ENCODE data around the gene HAPLN3. TPM values are rescaled to one million over a fixed set of nuclear protein-coding genes. Genes with fewer than 3 reads are reported as not detected.
"Not testable (repeated sequence)": the region's sequence is repeated elsewhere in the genome, so short reads cannot be mapped to it uniquely, and the experiment has no call there.

Gene HAPLN3
- total RNA-seq = 189 TPM

DNA sequence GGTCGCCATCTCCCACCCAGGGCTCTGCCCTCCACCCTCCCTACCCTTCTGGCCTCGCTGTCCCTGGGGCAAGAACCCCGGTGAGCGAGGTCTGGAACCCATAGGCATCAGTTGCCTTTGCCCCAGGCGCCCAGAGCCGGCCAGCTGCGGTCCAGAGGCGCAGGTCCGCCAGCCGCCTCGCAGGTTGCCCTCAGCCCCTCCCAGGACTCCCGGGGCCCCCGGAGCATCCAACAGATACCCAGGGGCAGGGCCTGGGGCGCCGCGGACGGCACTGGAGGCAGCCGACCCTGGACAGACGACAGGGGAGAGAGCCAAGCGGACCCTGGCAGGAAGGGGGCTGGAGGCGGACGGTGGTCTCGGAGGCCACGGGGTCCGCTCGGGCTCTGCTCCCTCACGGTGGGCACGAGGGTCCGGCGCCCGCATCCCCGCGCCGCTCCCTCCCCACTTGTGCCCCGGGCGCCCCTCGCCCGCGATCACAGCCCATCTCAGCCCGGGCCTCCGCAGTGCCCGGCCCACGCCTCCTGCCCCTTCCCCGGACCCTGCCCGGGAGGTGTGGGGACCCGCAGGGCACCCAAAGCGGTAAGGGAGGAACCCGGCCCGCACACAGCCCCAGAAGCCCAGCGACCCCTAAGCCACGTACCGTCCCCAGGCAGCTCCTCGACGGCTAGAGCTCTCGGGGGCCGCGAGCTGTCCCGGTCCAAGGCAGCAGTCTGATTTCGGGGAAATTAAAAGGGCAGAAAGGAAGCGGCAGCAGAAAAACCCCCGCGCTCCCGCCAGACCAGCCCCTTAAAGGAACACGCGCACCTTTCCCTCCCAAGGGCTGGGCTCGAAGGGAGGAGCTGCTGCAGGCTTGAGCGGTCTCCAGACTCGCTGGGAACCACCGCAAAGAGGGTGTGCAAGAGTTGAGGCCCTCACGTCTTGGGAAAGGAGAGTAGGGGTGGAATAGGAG lies at the start of gene HAPLN3:
Gene HAPLN3 (minus strand): TSS at position 726 of the 949 bp plus-strand sequence. CDS start 8,246 bp downstream, outside the sequence.
- Histone ChIP-seq H3K36me3 (peaks cover 8 to 27% of the 10 kb centered on the region in 2 donors), H3K4me1 (peaks cover 3 to 45% of the 10 kb centered on the region in 2 donors), H3K27ac (peak within 1 kb of the TSS; percentile 83 to 85), H3K9me3 (no peaks in the 10 kb centered on the region), H3K4me3 (peak within 1 kb of the TSS; percentile 71 to 73), H3K27me3 (no peaks in the 10 kb centered on the region)
- TF ChIP-seq, protein P1, sequence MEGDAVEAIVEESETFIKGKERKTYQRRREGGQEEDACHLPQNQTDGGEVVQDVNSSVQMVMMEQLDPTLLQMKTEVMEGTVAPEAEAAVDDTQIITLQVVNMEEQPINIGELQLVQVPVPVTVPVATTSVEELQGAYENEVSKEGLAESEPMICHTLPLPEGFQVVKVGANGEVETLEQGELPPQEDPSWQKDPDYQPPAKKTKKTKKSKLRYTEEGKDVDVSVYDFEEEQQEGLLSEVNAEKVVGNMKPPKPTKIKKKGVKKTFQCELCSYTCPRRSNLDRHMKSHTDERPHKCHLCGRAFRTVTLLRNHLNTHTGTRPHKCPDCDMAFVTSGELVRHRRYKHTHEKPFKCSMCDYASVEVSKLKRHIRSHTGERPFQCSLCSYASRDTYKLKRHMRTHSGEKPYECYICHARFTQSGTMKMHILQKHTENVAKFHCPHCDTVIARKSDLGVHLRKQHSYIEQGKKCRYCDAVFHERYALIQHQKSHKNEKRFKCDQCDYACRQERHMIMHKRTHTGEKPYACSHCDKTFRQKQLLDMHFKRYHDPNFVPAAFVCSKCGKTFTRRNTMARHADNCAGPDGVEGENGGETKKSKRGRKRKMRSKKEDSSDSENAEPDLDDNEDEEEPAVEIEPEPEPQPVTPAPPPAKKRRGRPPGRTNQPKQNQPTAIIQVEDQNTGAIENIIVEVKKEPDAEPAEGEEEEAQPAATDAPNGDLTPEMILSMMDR (IDR thresholded peaks at IDR 0.05) = no peak
- intact Hi-C loops (cut with DNase I) = loop anchor here (1.0 to 10.0 kb wide), 4 partner anchors 283 to 440 kb away; partner anchors contain the start of genes FANCI and POLG
- DNase-seq (ENCODE audit: low spot score in 2 of 2) = peak in 1 of 2 donors; percentile 84

DNA sequence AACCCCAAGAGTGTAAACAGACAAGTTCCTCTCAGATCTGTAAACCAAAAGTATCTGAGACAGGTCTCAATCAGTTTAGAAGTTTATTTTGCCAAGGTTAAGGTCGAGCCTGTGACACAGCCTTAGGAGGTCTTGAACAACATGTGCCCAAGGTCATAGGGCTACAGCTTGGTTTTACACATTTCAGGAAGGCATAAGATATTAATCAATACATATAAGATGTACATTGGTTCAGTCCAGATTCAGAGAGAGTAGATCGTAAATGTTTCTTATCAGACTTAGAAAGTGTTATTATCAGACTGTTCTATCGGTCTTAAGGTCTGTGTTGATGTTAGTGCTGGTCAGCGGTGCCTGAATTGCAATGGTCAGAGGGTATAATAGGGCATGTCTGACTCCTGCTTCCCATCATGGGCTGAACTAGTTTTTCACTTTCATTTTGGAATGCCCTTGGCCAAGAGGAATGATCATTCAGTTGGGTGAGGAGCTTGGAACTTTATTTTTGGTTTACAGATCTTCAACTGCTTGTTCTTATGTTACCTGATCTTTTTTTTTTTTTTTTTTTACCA lies 44.8 kb upstream of the HAPLN3 start:
- intact Hi-C loops (cut with DNase I) = no loop called here
- DNase-seq (ENCODE audit: low spot score in 2 of 2) = no peak
- no peaks in the 10 kb centered on the region for H3K27me3 ChIP-seq
- H3K4me3 ChIP-seq = no peak overlapping the region
- no peaks in the 10 kb centered on the region for H3K36me3 ChIP-seq
- no peaks in the 10 kb centered on the region for H3K4me1 ChIP-seq
- no peaks in the 10 kb centered on the region for H3K9me3 ChIP-seq
- TF ChIP-seq, protein P1 (IDR thresholded peaks at IDR 0.05) = no peak
- no peak overlapping the region for H3K27ac ChIP-seq

GRCh38 chr15:88939486-88939806 lies 44.1 kb upstream of the HAPLN3 start:
- DNase-seq (ENCODE audit: low spot score in 2 of 2) = no peak
- Histone ChIP-seq H3K4me3 (no peak overlapping the region), H3K9me3 (no peaks in the 10 kb centered on the region), H3K4me1 (no peaks in the 10 kb centered on the region), H3K27me3 (no peaks in the 10 kb centered on the region), H3K36me3 (no peaks in the 10 kb centered on the region), H3K27ac (no peak overlapping the region)
- intact Hi-C loops (cut with DNase I) = no loop called here
- TF ChIP-seq, protein P1 (IDR thresholded peaks at IDR 0.05) = no peak

- Histone ChIP-seq H3K9me3 (no peaks in the 10 kb centered on the region), H3K4me3 (no peak overlapping the region), H3K4me1 (no peaks in the 10 kb centered on the region), H3K27ac (no peak overlapping the region), H3K36me3 (no peaks in the 10 kb centered on the region), H3K27me3 (no peaks in the 10 kb centered on the region)
- intact Hi-C loops (cut with DNase I) = no loop called here
- TF ChIP-seq, protein P1 (IDR thresholded peaks at IDR 0.05) = no peak
- no peak for DNase-seq (ENCODE audit: low spot score in 2 of 2)
Measured at GRCh38 chr15:88938802-88939485, 43.6 kb upstream of the HAPLN3 start.

- intact Hi-C loops (cut with DNase I); H3K27ac ChIP-seq; H3K4me3 ChIP-seq; DNase-seq (ENCODE audit: low spot score in 2 of 2); H3K4me1 ChIP-seq; H3K27me3 ChIP-seq; H3K9me3 ChIP-seq; H3K36me3 ChIP-seq: not testable (repeated sequence)
Measured at GRCh38 chr15:88934449-88934848, 39.1 kb upstream of the HAPLN3 start.
